Neural crest cell (in vitro differentiated cells): ENCODE data around the gene TXNRD3. TPM values are rescaled to one million over a fixed set of nuclear protein-coding genes. Genes with fewer than 3 reads are reported as not detected.

ENCODE experiments used
- DNase-seq: peaks from one replicate; pipeline ENCODE4 v3.0.0; 2021; ENCODE audit warnings: low read depth, mixed read lengths, low spot score
- H3K27ac Mint-ChIP-seq: one replicate; pipeline ENCODE4 v1.8.0; 2021; ENCODE audit warnings: mild to moderate bottlenecking, mixed read lengths; ENCODE audit not compliant: unreplicated experiment
- H3K27me3 Mint-ChIP-seq: 2 replicates; pipeline ENCODE4 v1.8.0; 2021; ENCODE audit warnings: low read depth, mild to moderate bottlenecking, mixed read lengths
- H3K36me3 Mint-ChIP-seq: 2 replicates; pipeline ENCODE4 v1.8.0; 2021; ENCODE audit warnings: low read depth, mild to moderate bottlenecking, mixed read lengths
- H3K4me1 Mint-ChIP-seq: 2 replicates; pipeline ENCODE4 v1.8.0; 2021; ENCODE audit warnings: mixed read lengths
- H3K4me3 Mint-ChIP-seq: one replicate; pipeline ENCODE4 v1.8.0; 2021; ENCODE audit warnings: mild to moderate bottlenecking, mixed read lengths
- H3K9me3 Mint-ChIP-seq: 2 replicates; pipeline ENCODE4 v1.8.0; 2021; ENCODE audit warnings: mixed read lengths
- total RNA-seq: library from RNA; stranded (reverse); gene quantifications from 2 replicates; pipeline ENCODE4 v1.2.1, GENCODE V29; 2021
- TF ChIP-seq, protein P1 (sequence below): fragments of 200-600 bp; sonication (generic); conservative IDR thresholded peaks from 2 replicates; pipeline ENCODE4 v1.5.0; 2021; ENCODE audit warnings: antibody characterized with exemption, mild to moderate bottlenecking

The TXNRD3 gene
- total RNA-seq, 1 donor from 2014 or later, result 13.8 TPM

DNA sequence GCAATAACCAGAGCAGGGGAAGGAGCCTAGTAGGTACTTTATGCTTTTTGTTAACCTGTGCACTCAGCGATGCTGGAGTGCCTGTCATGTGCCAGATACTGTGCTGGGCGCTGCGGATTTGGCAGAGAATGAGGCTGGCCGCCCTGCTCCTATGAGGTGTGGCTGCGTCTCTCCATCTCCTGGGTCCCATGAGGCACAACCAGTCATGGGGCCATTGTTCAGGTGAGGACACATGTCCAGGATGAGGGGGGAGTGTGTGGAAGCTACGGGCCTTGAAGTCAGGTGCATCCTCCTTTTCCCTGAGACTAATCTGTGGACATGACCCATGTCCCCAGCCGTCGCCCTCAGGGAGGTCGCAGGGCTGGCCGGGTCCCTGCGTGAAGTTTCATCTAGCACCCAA, 963 bp upstream of the TXNRD3 start:
- Mint-ChIP-seq H3K4me1 (peaks cover 12% of the 10 kb centered on the region), H3K4me3 (peak overlapping the region; percentile 94), H3K36me3 (no peaks in the 10 kb centered on the region), H3K9me3 (no peaks in the 10 kb centered on the region), H3K27me3 (peaks cover 3% of the 10 kb centered on the region), H3K27ac (no peak overlapping the region)
- TF ChIP-seq, protein P1, sequence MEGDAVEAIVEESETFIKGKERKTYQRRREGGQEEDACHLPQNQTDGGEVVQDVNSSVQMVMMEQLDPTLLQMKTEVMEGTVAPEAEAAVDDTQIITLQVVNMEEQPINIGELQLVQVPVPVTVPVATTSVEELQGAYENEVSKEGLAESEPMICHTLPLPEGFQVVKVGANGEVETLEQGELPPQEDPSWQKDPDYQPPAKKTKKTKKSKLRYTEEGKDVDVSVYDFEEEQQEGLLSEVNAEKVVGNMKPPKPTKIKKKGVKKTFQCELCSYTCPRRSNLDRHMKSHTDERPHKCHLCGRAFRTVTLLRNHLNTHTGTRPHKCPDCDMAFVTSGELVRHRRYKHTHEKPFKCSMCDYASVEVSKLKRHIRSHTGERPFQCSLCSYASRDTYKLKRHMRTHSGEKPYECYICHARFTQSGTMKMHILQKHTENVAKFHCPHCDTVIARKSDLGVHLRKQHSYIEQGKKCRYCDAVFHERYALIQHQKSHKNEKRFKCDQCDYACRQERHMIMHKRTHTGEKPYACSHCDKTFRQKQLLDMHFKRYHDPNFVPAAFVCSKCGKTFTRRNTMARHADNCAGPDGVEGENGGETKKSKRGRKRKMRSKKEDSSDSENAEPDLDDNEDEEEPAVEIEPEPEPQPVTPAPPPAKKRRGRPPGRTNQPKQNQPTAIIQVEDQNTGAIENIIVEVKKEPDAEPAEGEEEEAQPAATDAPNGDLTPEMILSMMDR, result no peak
- no peak for DNase-seq

DNA sequence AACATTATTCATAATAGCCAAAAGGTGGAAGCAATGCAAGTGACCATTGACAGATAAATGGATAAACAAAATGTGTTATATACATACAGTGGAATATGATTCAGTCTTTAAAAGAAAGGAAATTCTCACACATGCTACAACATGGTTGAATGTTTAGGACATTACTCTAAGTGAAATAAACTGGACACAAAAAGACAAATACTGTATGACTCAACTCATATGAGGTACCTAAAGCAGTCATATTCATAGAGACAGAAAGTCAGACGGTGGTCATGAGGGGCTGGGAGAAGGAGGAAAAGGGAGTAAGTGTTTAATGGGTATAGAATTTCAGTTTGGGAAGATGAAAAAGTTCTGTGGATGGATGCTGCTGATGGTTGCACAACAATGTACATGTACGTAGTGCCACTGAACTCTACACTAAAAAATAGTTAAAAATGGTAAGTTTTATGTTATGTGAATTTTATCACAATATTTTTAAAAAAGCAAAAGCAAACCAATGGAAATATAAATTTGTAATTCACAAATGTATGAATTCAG, 5.3 kb downstream of the TXNRD3 start:
- Mint-ChIP-seq H3K36me3 (peaks cover 6% of the 10 kb centered on the region), H3K27ac (no peak overlapping the region), H3K4me1 (peaks cover 8% of the 10 kb centered on the region), H3K9me3 (peaks cover 2% of the 10 kb centered on the region), H3K27me3 (no peaks in the 10 kb centered on the region), H3K4me3 (no peak overlapping the region)
- no peak for DNase-seq
- TF ChIP-seq, protein P1, result no peak

DNA sequence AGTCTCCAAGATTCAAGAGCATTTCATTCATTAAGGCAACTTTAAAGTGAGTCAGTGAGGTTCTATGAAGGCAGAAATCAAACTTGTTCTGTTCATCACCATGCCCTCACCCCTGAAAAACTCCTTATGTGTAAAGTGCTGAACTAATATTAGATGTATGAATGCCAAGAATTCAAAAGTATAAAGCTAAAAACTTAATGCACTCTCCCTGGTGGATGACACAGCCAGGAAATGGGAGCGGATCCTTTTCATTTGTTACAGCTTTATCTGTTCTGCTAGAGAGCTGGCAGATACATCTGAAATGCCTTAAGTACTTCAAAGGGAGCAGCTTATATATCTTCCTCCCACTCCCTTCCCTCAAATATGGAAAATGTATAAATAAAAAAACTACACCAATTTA, 8.2 kb downstream of the TXNRD3 start:
- no peak for DNase-seq
- Mint-ChIP-seq H3K4me1 (no peaks in the 10 kb centered on the region), H3K9me3 (peaks cover 2% of the 10 kb centered on the region), H3K36me3 (peaks cover 8% of the 10 kb centered on the region), H3K27ac (no peak overlapping the region), H3K4me3 (no peak overlapping the region), H3K27me3 (no peaks in the 10 kb centered on the region)
- TF ChIP-seq, protein P1, result no peak

DNA sequence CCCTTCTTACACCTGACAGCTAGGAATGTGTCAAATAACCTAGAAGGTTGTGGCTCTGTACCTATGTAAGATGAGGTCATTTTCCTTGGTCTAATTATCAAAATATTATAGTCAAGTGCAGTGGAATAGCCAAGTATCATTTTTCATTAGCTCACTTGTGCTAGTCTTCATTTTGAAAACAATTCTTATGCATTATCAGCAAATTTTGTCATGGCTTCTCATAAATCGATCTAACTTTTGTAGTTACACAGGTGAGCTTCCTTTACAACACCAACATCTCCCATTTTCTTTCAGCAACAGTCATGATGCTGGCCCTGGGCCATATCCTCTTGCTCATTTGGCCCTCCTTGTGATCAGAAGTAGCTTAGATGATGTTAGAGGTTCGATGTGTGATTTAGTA, 10.3 kb downstream of the TXNRD3 start:
- no peaks in the 10 kb centered on the region for H3K27me3 Mint-ChIP-seq
- peaks cover 19% of the 10 kb centered on the region for H3K36me3 Mint-ChIP-seq
- DNase-seq, result no peak
- H3K4me3 Mint-ChIP-seq, result no peak overlapping the region
- peaks cover 2% of the 10 kb centered on the region for H3K9me3 Mint-ChIP-seq
- H3K27ac Mint-ChIP-seq, result no peak overlapping the region
- TF ChIP-seq, protein P1, result no peak
- peaks cover 6% of the 10 kb centered on the region for H3K4me1 Mint-ChIP-seq

DNA sequence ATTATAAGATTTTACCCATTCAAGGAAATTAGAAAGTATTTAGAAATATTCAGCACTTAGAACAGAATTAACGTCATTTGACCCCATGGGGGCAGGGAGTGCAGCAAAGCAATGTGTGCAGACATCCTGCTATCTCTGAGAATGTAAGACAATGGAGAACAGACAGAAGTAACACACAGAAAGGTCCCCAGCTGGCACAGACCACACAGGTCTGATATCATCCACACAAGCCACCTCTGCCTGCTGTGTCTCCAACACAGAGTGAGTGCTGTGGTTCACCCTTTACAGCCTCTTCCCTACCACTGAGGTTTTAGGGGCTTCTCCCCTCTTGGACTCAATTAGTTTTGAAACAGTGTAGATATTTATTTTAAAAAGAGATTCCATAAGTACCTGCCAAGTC, 16.1 kb downstream of the TXNRD3 start:
- Mint-ChIP-seq H3K4me3 (no peak overlapping the region), H3K36me3 (peaks cover 23% of the 10 kb centered on the region), H3K9me3 (no peaks in the 10 kb centered on the region), H3K27me3 (no peaks in the 10 kb centered on the region), H3K4me1 (peaks cover 6% of the 10 kb centered on the region), H3K27ac (no peak overlapping the region)
- TF ChIP-seq, protein P1, result no peak
- DNase-seq, result no peak
